ENCODE data around the gene TCEANC2.
A peak's percentile ranks its signal among the peaks of the same experiment; 100 is the strongest.
"Not testable (repeated sequence)": the region's sequence is repeated elsewhere in the genome, so short reads cannot be mapped to it uniquely, and the experiment has no call there.

The TCEANC2 gene

GRCh38 chr1:54052934-54053744 lies at the start of gene TCEANC2, which contains the start of gene TMEM59:
TSS of gene TCEANC2 (plus strand) at chr1:54053608. CDS start at chr1:54054423, 815 bp downstream.
TSS of gene TMEM59 (minus strand) at chr1:54053204. CDS start at chr1:54053188, 16 bp downstream.
- DNase-seq (ENCODE audit: insufficient read length, low spot score) (peak; percentile 92), FAIRE-seq (peak; percentile 86)

- DNase-seq (ENCODE audit: insufficient read length, low spot score); FAIRE-seq: not testable (repeated sequence)
Measured at GRCh38 chr1:54003750-54004480, 49.5 kb upstream of the TCEANC2 start.

GRCh38 chr1:54004481-54005049 lies 48.8 kb upstream of the TCEANC2 start:
- FAIRE-seq: no peak

GRCh38 chr1:54006508-54006907 lies 46.9 kb upstream of the TCEANC2 start:
- DNase-seq (ENCODE audit: insufficient read length, low spot score) (no peak), FAIRE-seq (no peak)

More at GRCh38 chr1:54004481-54005049, 48.8 kb upstream of the TCEANC2 start:
- DNase-seq (ENCODE audit: insufficient read length, low spot score): no peak

- FAIRE-seq: no peak
- DNase-seq (ENCODE audit: insufficient read length, low spot score): no peak
Measured at GRCh38 chr1:54007613-54008012, 45.8 kb upstream of the TCEANC2 start.

- DNase-seq (ENCODE audit: insufficient read length, low spot score) (no peak), FAIRE-seq (no peak)
Measured at GRCh38 chr1:54008876-54009275, 44.5 kb upstream of the TCEANC2 start.

GRCh38 chr1:54009406-54009805 lies 44.0 kb upstream of the TCEANC2 start:
- no peak for DNase-seq (ENCODE audit: insufficient read length, low spot score)
- FAIRE-seq: no peak

GRCh38 chr1:54010415-54011117 lies 42.8 kb upstream of the TCEANC2 start:
- DNase-seq (ENCODE audit: insufficient read length, low spot score) (no peak), FAIRE-seq (no peak)

GRCh38 chr1:54011316-54012007 lies 41.9 kb upstream of the TCEANC2 start:
- FAIRE-seq: no peak
- no peak for DNase-seq (ENCODE audit: insufficient read length, low spot score)

- no peak for FAIRE-seq
- DNase-seq (ENCODE audit: insufficient read length, low spot score): no peak
Measured at GRCh38 chr1:54012008-54012325, 41.4 kb upstream of the TCEANC2 start.

- FAIRE-seq: no peak
Measured at GRCh38 chr1:54012863-54013262, 40.5 kb upstream of the TCEANC2 start.

GRCh38 chr1:54013393-54014008 lies 39.9 kb upstream of the TCEANC2 start:
- DNase-seq (ENCODE audit: insufficient read length, low spot score) (no peak), FAIRE-seq (no peak)

More at GRCh38 chr1:54012863-54013262, 40.5 kb upstream of the TCEANC2 start:
- no peak for DNase-seq (ENCODE audit: insufficient read length, low spot score)

- FAIRE-seq (no peak), DNase-seq (ENCODE audit: insufficient read length, low spot score) (no peak)
Measured at GRCh38 chr1:54014009-54014629, 39.3 kb upstream of the TCEANC2 start.

- no peak for DNase-seq (ENCODE audit: insufficient read length, low spot score)
- no peak for FAIRE-seq
Measured at GRCh38 chr1:54016343-54017282, 36.8 kb upstream of the TCEANC2 start.

- FAIRE-seq (no peak), DNase-seq (ENCODE audit: insufficient read length, low spot score) (no peak)
Measured at GRCh38 chr1:54017979-54018378, 35.4 kb upstream of the TCEANC2 start, which contains the start of gene LDLRAD1. TSS of gene LDLRAD1 (minus strand) at chr1:54018186. CDS start at chr1:54018112, 74 bp downstream.

GRCh38 chr1:54018635-54019034 lies 34.8 kb upstream of the TCEANC2 start:
- FAIRE-seq: no peak
- no peak for DNase-seq (ENCODE audit: insufficient read length, low spot score)

GRCh38 chr1:54019562-54020176 lies 33.7 kb upstream of the TCEANC2 start:
- DNase-seq (ENCODE audit: insufficient read length, low spot score); FAIRE-seq: not testable (repeated sequence)

GRCh38 chr1:54024358-54024757 lies 29.1 kb upstream of the TCEANC2 start:
- DNase-seq (ENCODE audit: insufficient read length, low spot score) (no peak), FAIRE-seq (no peak)

Data from HTR-8/SVneo (cell line).